Osteocyte (in vitro differentiated cells): ENCODE results near the gene MOB3B. TPM values are rescaled to one million over a fixed set of nuclear protein-coding genes. Genes with fewer than 3 reads are reported as not detected.

Source experiments
- DNase-seq: peaks from one replicate; pipeline ENCODE4 v3.0.0; 2021; ENCODE audit warnings: mixed read lengths; ENCODE audit not compliant: unreplicated experiment; ENCODE audit errors: extremely low spot score
- H3K27ac Mint-ChIP-seq: one replicate; pipeline ENCODE4 v1.8.0; 2021; ENCODE audit warnings: mild to moderate bottlenecking, mixed read lengths; ENCODE audit not compliant: unreplicated experiment
- H3K27me3 Mint-ChIP-seq: one replicate; pipeline ENCODE4 v1.8.0; 2021; ENCODE audit warnings: mixed read lengths; ENCODE audit not compliant: unreplicated experiment
- H3K36me3 Mint-ChIP-seq: one replicate; pipeline ENCODE4 v1.8.0; 2021; ENCODE audit warnings: mixed read lengths; ENCODE audit not compliant: unreplicated experiment
- H3K4me1 Mint-ChIP-seq: one replicate; pipeline ENCODE4 v1.8.0; 2021; ENCODE audit warnings: mixed read lengths; ENCODE audit not compliant: unreplicated experiment
- H3K4me3 Mint-ChIP-seq: one replicate; pipeline ENCODE4 v1.8.0; 2021; ENCODE audit warnings: mild to moderate bottlenecking, moderate library complexity, mixed read lengths; ENCODE audit not compliant: unreplicated experiment
- H3K9me3 Mint-ChIP-seq: one replicate; pipeline ENCODE4 v1.8.0; 2021; ENCODE audit warnings: mixed read lengths; ENCODE audit not compliant: unreplicated experiment
- total RNA-seq: library from RNA; stranded (reverse); gene quantifications from 2 replicates; pipeline ENCODE4 v1.2.1, GENCODE V29; 2021
- TF ChIP-seq, protein P1 (sequence below): fragments of 200-600 bp; sonication (generic); IDR thresholded peaks from 2 replicates; pipeline ENCODE4 v1.5.0; 2021; ENCODE audit warnings: antibody characterized with exemption, mild to moderate bottlenecking, moderate library complexity

MOB3B gene
- total RNA-seq, 1 donor from 2014 or later: 7.6 TPM

DNA sequence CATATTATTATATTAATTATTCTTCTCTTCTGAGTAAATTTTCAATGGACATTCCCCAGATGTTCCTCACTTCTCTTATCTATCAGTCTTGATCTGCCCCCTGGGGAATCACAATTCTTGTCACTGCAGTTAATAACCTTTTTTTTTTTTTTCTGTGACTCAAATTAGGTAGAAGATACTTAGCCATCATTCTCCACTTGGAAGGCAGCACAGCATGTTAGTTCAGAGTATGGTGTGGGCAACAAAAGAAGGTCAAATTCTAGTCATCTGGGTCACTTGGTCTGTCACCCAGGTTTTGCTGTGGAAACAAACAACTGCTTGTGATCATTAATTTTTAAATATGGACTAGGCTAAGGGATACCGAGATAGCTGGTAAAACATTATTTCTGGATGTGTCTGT, 8.1 kb upstream of the MOB3B start:
- H3K27me3 Mint-ChIP-seq: peaks cover 7% of the 10 kb centered on the region
- TF ChIP-seq, protein P1, sequence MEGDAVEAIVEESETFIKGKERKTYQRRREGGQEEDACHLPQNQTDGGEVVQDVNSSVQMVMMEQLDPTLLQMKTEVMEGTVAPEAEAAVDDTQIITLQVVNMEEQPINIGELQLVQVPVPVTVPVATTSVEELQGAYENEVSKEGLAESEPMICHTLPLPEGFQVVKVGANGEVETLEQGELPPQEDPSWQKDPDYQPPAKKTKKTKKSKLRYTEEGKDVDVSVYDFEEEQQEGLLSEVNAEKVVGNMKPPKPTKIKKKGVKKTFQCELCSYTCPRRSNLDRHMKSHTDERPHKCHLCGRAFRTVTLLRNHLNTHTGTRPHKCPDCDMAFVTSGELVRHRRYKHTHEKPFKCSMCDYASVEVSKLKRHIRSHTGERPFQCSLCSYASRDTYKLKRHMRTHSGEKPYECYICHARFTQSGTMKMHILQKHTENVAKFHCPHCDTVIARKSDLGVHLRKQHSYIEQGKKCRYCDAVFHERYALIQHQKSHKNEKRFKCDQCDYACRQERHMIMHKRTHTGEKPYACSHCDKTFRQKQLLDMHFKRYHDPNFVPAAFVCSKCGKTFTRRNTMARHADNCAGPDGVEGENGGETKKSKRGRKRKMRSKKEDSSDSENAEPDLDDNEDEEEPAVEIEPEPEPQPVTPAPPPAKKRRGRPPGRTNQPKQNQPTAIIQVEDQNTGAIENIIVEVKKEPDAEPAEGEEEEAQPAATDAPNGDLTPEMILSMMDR: no peak
- H3K36me3 Mint-ChIP-seq: no peaks in the 10 kb centered on the region
- no peaks in the 10 kb centered on the region for H3K9me3 Mint-ChIP-seq
- no peak overlapping the region for H3K27ac Mint-ChIP-seq
- H3K4me1 Mint-ChIP-seq: peaks cover 44% of the 10 kb centered on the region
- no peak overlapping the region for H3K4me3 Mint-ChIP-seq
- DNase-seq: no peak

DNA sequence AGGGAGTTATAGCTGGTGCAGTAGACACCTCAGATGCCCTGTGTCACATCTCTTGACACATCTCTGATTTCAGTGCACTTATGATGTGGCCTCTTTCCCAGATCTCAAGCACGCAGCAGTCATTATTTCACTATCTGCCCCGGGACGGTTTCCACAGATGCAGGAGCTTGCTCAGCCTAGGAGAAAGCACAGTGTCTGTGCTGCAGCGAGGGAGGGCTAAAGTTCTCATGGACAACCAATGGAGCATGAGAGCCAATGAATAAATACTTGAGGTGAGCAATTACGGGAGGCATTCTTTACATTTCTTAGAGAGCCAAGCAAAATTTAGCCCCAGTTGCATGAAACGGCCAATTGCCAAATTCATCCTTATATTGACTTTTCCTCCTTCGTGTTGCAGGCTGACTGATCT, 7.4 kb upstream of the MOB3B start:
- Mint-ChIP-seq H3K9me3 (no peaks in the 10 kb centered on the region), H3K4me1 (peaks cover 37% of the 10 kb centered on the region), H3K27me3 (peaks cover 10% of the 10 kb centered on the region), H3K4me3 (no peak overlapping the region), H3K27ac (no peak overlapping the region), H3K36me3 (no peaks in the 10 kb centered on the region)
- TF ChIP-seq, protein P1: no peak
- no peak for DNase-seq

DNA sequence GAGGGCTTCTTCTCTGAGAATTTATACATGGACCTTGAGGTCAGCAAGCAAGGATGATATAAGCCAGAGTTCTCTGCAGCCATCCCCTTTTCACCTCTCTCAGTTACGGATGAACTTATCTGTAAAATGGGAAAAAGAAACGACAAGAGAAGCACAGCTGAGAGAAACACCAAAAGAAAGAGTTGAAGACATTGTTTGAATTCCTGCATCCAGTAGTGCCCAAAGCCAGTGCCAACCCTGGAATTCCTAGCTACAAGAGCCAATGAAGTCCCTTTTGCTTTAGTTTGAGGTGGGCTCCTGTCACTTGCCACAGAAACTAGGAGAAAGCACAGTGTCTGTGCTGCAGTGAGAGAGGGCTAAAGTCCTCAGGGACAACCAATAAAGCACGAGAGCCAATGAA, 6.6 kb upstream of the MOB3B start:
- DNase-seq: no peak
- TF ChIP-seq, protein P1: no peak
- peaks cover 31% of the 10 kb centered on the region for H3K4me1 Mint-ChIP-seq
- H3K9me3 Mint-ChIP-seq: no peaks in the 10 kb centered on the region
- no peaks in the 10 kb centered on the region for H3K36me3 Mint-ChIP-seq
- H3K27me3 Mint-ChIP-seq: peaks cover 10% of the 10 kb centered on the region
- H3K4me3 Mint-ChIP-seq: no peak overlapping the region
- H3K27ac Mint-ChIP-seq: no peak overlapping the region

DNA sequence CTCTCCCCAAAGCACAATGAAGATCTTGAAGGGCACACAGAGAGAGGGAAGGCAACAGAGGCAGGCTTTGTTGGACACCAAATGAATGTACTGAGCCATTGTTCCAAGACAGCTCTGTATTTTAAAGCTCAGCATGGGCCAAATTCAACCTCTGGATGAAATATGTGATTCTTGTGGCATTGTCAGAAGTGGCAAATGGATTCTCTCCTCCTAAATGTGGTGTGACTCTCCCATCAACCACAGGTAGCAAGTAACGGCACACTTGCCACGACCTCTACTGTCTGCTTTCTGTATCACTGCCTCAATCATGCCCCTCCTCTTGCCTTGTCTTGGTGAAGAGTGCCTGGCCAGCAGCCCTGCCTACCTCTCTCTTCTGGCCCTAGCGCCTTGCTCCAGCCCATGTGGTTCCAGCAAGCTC, 6.1 kb upstream of the MOB3B start:
- Mint-ChIP-seq H3K36me3 (no peaks in the 10 kb centered on the region), H3K4me3 (no peak overlapping the region), H3K27me3 (peaks cover 14% of the 10 kb centered on the region), H3K9me3 (no peaks in the 10 kb centered on the region), H3K27ac (no peak overlapping the region), H3K4me1 (peaks cover 30% of the 10 kb centered on the region)
- DNase-seq: no peak
- TF ChIP-seq, protein P1: peak; percentile 13

DNA sequence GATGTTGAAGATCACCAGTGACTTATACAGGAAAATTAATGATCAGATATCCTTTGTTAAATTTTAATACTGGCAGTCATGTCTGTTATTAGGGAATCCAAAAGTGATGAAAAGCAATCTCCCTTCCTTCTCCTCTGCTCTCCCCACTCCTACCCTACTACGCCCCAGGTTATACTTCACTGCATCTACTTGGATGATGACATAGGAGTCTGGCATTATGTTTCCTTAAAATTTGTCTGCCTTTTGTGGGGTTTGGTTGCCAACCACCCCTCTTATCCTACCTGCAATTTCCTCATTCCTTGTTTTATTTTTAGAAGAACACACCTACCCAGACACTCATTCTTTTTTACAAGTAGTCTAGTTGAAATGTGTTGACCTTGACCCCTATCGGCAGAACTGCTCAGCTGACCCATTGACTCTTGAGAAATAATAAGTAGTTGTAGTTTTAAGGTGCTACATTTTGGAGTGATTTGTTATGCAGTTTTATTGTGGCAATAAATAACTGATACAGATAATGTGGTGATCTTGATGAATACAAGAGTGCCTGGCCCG, 5.1 kb upstream of the MOB3B start:
- TF ChIP-seq, protein P1: no peak
- Mint-ChIP-seq H3K27ac (no peak overlapping the region), H3K27me3 (peaks cover 14% of the 10 kb centered on the region), H3K4me1 (peaks cover 22% of the 10 kb centered on the region), H3K4me3 (no peak overlapping the region), H3K36me3 (no peaks in the 10 kb centered on the region), H3K9me3 (no peaks in the 10 kb centered on the region)
- DNase-seq: no peak
